Right lobe of liver (tissue), 6 donors: ENCODE measurements around the gene FRK. TPM values are rescaled to one million over a fixed set of nuclear protein-coding genes. Genes with fewer than 3 reads are reported as not detected.

Source experiments
- ATAC-seq, 4 donors: fragments of 200-7000 bp; cut with Tn5 transposase; one replicate each; pipeline ENCODE4 v1.9.1; 2020; ENCODE audit warnings: mild to moderate bottlenecking in 4 of 4, moderate library complexity in 4 of 4
- DNase-seq, 3 donors: peaks; one replicate each; pipeline ENCODE4 v3.0.0-alpha.2; 2020
- H3K27ac ChIP-seq, 3 donors: fragments of 200-600 bp; one replicate each; pipeline ENCODE4 v1.8.0; 2022
- H3K27me3 ChIP-seq, 2 donors: fragments of 200-600 bp; one replicate each; pipeline ENCODE4 v1.8.0; 2022
- H3K36me3 ChIP-seq, 4 donors: fragments of 200-600 bp; sonication (generic) in 1 of 4; one replicate each; pipeline versions ENCODE4 v1.5.1 to v1.8.0; 2017 to 2022; ENCODE audit warnings: control low read depth in 1 of 4
- H3K4me1 ChIP-seq, 4 donors: fragments of 200-600 bp; sonication (generic) in 1 of 4; one replicate each; pipeline versions ENCODE4 v1.5.1 to v1.8.0; 2017 to 2022; ENCODE audit warnings: control low read depth in 1 of 4
- H3K4me3 ChIP-seq, 3 donors: fragments of 200-600 bp; one replicate each; pipeline ENCODE4 v1.8.0; 2022
- H3K9me3 ChIP-seq, 4 donors: fragments of 200-600 bp; sonication (generic) in 1 of 4; one replicate each; pipeline versions ENCODE4 v1.5.1 to v1.8.0; 2017 to 2022; ENCODE audit warnings: control low read depth in 1 of 4
- CTCF ChIP-seq, 4 donors: fragments of 200-600 bp in 3 of 4; fragments of 450-650 bp in 1 of 4; IDR thresholded peaks; one replicate each; pipeline versions ENCODE4 v1.5.1 to v1.8.0; 2016 to 2022; ENCODE audit warnings: antibody characterized with exemption in 4 of 4, mild to moderate bottlenecking in 2 of 4
- POLR2A ChIP-seq: fragments of 450-650 bp; IDR thresholded peaks from one replicate; pipeline ENCODE4 v1.6.1; 2017; ENCODE audit warnings: antibody characterized with exemption, mild to moderate bottlenecking
- WGBS: methylation state at CpG from one replicate; pipeline ENCODE4 v1.1.6; 2018; ENCODE audit warnings: low coverage, low lambda C conversion rate; ENCODE audit not compliant: insufficient coverage; ENCODE audit errors: missing lambda C conversion rate; 5-methylcytosine and 5-hydroxymethylcytosine counted together
- intact Hi-C, 2 donors: fragments of 100-400 bp; cut with DNase I; formaldehyde crosslinking; loops; one replicate each; pipeline versions ENCODE4 v1.11.2 to v1.14.1; 2022
- total RNA-seq, 6 experiments: library from RNA; depleted of rRNA in 2 of 6; stranded (reverse); fragments of >200 nt in 2 of 6; fragmentation: NEBNext Ultra II Directional in 3 of 6; extraction: Animal tissue kit (Norgen Biotek cat#: 25700) in 3 of 6; gene quantifications; one replicate each; pipeline versions ENCODE4 v1.1.0 to v1.2.4, GENCODE V29; 2016 to 2023
- donor health status: DM: no; HTN: yes; CAD: no.
- donor health status: DM: no; HTN: no; CAD: no.
- donor health status: DM: no; HTN: no; CAD: no.
- donor health status: DM: no; HTN: yes; CAD: no.
- donor health status: DM: no; HTN: yes; CAD: no.

FRK gene
- total RNA-seq, 6 experiments from 2014 or later, result 8.4 to 14.1 (median 11.9) TPM

- no peaks in the 10 kb centered on the region for H3K9me3 ChIP-seq
- H3K36me3 ChIP-seq, result peaks cover 0 to 15% (median 6%) of the 10 kb centered on the region in 4 donors
- H3K27ac ChIP-seq, result peak overlapping the region; percentile 51 to 60 (median 52)
- intact Hi-C loops, result no loop called here
- no peak overlapping the region for H3K4me3 ChIP-seq
- DNase-seq, result no peak
- TF ChIP-seq POLR2A, result no peak
- TF ChIP-seq CTCF (IDR thresholded peaks at IDR 0.05), result no peak
- no peaks in the 10 kb centered on the region for H3K27me3 ChIP-seq
- ATAC-seq, result peak in 1 of 4 donors; percentile 3
- 12% methylated on average over 1 of the region's 1 CpG for WGBS
- H3K4me1 ChIP-seq, result peaks cover 0 to 61% (median 34%) of the 10 kb centered on the region in 4 donors
Measured at GRCh38 chr6:116104636-116105035, 43.9 kb upstream of the FRK start.

GRCh38 chr6:116102873-116103272 is 42.2 kb upstream of the FRK start:
- DNase-seq (no peak), ATAC-seq (no peak)
- Histone ChIP-seq H3K27me3 (no peaks in the 10 kb centered on the region), H3K36me3 (no peaks in the 10 kb centered on the region), H3K27ac (no peak overlapping the region), H3K4me1 (peaks cover 0 to 70% (median 36%) of the 10 kb centered on the region in 4 donors), H3K4me3 (no peak overlapping the region), H3K9me3 (no peaks in the 10 kb centered on the region)
- TF ChIP-seq POLR2A (no peak), CTCF (IDR thresholded peaks at IDR 0.05) (no peak)
- intact Hi-C loops, result no loop called here
- 54% methylated on average over 3 of the region's 4 CpGs for WGBS

GRCh38 chr6:116101790-116102189 is 41.1 kb upstream of the FRK start:
- DNase-seq (no peak), ATAC-seq (no peak)
- 51% methylated on average over 2 of the region's 2 CpGs for WGBS
- peak overlapping the region in 2 of 3 donors; percentile 95 to 96 for H3K27ac ChIP-seq
- no peaks in the 10 kb centered on the region for H3K9me3 ChIP-seq
- no peaks in the 10 kb centered on the region for H3K36me3 ChIP-seq
- peak overlapping the region; percentile 83 to 89 (median 84) for H3K4me3 ChIP-seq
- TF ChIP-seq POLR2A (no peak), CTCF (IDR thresholded peaks at IDR 0.05) (no peak)
- peaks cover 1 to 65% (median 35%) of the 10 kb centered on the region in 4 donors for H3K4me1 ChIP-seq
- H3K27me3 ChIP-seq, result no peaks in the 10 kb centered on the region
- intact Hi-C loops, result no loop called here

GRCh38 chr6:116101302-116101718 is 40.6 kb upstream of the FRK start:
- no peak for TF ChIP-seq POLR2A
- TF ChIP-seq CTCF (IDR thresholded peaks at IDR 0.05), result no peak
- Histone ChIP-seq H3K27me3 (no peaks in the 10 kb centered on the region), H3K27ac (peak overlapping the region; percentile 95 to 96 (median 95)), H3K9me3 (no peaks in the 10 kb centered on the region), H3K4me3 (peak overlapping the region; percentile 83 to 89 (median 84)), H3K36me3 (no peaks in the 10 kb centered on the region), H3K4me1 (peaks cover 3 to 60% (median 31%) of the 10 kb centered on the region in 4 donors)
- WGBS, result 1% methylated on average over 12 of the region's 12 CpGs
- intact Hi-C loops, result no loop called here
- DNase-seq (no peak), ATAC-seq (no peak)
